Measurements from ENCODE around the gene PPY.

PPY gene, protein sequence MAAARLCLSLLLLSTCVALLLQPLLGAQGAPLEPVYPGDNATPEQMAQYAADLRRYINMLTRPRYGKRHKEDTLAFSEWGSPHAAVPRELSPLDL

DNA sequence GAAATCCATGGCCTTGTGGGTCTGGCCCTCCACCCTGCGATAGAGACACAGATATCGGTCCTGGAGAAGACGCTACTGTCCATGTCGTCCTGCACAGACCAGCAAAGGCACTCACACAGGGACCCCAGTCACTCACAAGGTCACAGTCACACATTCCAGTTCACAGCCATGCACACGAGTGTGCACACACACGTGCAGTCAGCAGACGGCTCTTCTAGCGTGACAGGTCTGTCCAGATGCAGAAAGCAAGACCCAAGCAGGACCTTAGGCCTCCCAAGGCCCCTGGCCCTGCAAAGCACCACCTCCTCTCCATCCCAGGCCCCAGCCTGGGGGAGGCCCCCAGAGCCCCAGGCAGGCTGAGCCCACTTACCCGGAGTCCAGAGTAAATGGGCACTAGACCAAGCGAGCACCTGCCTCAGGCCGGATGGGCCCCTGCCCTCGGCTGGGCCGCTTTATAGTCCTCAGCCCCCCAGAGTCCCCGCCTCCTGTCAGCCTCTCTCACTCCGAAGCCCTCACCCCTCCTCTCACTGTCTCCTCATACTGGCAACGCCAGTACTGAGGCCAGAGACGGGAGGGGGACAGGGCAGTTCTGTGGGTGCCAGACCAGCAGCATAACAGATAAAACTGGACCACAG lies at the start of gene PPY:
TSS of gene PPY (minus strand) at position 426 of the 635 bp plus-strand sequence. CDS start 822 bp downstream, outside the sequence.
- no peaks in the 10 kb centered on the region for H3K4me1 ChIP-seq (ENCODE audit: insufficient read depth, low read length)
- H3K27me3 ChIP-seq (ENCODE audit: insufficient read depth, low read length), result peaks cover 31% of the 10 kb centered on the region
- H3K9ac ChIP-seq (ENCODE audit: low read depth, low read length), result no peak within 1 kb of the TSS
- H3K9me3 ChIP-seq (ENCODE audit: insufficient read depth, low read depth, low read length), result no peaks in the 10 kb centered on the region
- no peaks in the 10 kb centered on the region for H3K36me3 ChIP-seq (ENCODE audit: insufficient read depth, low read depth, low read length)
- no peak within 1 kb of the TSS for H3K27ac ChIP-seq (ENCODE audit: low read length)
- no peak within 1 kb of the TSS for H3K4me3 ChIP-seq (ENCODE audit: low read length)

DNA sequence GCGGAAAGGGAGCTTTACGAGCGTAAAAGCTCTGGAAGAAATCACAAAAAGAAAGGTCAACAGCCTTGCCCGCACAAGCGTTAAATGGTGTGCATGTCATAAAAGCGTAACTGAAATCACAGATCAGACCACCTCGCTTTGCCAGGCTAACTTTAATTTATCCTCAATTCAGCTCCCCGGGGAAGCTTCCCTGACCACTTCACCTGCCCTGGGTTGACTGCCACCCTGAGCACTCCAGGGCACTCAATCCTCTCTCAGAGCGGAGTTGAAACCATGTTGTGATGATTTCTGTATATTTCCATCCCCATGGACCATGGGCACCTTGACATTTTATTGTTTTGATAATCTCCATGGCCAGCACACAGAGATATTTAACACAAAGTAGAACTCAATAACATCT lies 46.0 kb upstream of the PPY start:
- Histone ChIP-seq H3K27ac (ENCODE audit: low read length) (no peak overlapping the region), H3K27me3 (ENCODE audit: insufficient read depth, low read length) (peaks cover 21% of the 10 kb centered on the region), H3K9ac (ENCODE audit: low read depth, low read length) (no peak overlapping the region), H3K9me3 (ENCODE audit: insufficient read depth, low read depth, low read length) (no peaks in the 10 kb centered on the region), H3K4me1 (ENCODE audit: insufficient read depth, low read length) (0 out of 2 replicates have a peak, but pooled peaks cover 2% of the 10 kb centered on the region), H3K4me3 (ENCODE audit: low read length) (no peak overlapping the region), H3K36me3 (ENCODE audit: insufficient read depth, low read depth, low read length) (no peaks in the 10 kb centered on the region)

DNA sequence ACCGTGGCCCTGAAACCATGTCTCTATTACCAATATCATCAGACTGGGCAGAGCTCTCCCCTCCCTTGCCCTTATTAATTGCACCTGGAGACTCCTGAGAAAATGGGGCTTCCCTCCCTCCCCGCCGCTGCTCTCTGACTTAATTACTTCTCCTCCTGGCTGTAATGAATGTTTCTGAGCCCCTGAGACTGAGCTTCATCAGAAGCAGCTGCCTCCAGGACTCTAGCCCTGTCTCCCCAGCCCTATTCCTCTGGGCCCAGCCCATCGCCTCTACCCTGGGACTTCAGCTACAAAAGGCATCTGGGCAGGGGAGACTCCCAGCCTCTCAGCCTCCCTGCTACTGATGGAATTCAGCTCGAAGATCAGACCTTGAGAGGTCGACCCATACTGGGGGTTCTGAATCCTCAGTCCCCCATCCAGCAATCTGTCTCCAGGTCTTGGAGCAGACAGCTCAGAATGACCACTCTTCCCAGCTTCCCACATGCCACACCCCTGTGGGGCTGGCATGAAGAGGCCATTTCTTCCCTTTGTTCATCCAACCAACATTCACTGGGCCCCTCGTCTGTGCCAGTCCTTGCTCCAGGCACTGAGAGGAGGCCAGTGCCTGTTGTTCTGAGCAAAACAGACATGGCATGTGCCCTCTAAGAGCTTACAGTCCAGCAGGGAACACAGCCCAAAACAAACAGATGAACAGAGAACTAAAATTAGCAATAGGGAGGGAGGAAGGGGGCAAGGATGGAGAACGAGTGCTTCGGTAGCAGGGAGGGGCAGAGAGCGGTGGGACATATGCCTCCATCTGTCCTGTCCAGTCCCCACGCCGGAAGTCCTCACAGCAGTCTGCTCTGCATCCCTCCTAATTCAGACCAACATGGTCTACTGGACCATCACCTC lies 45.1 kb upstream of the PPY start:
- H3K27ac ChIP-seq (ENCODE audit: low read length), result no peak overlapping the region
- H3K36me3 ChIP-seq (ENCODE audit: insufficient read depth, low read depth, low read length), result no peaks in the 10 kb centered on the region
- H3K9me3 ChIP-seq (ENCODE audit: insufficient read depth, low read depth, low read length), result no peaks in the 10 kb centered on the region
- H3K9ac ChIP-seq (ENCODE audit: low read depth, low read length), result no peak overlapping the region
- H3K4me1 ChIP-seq (ENCODE audit: insufficient read depth, low read length), result 0 out of 2 replicates have a peak, but pooled peaks cover 2% of the 10 kb centered on the region
- peaks cover 30% of the 10 kb centered on the region for H3K27me3 ChIP-seq (ENCODE audit: insufficient read depth, low read length)
- no peak overlapping the region for H3K4me3 ChIP-seq (ENCODE audit: low read length)

DNA sequence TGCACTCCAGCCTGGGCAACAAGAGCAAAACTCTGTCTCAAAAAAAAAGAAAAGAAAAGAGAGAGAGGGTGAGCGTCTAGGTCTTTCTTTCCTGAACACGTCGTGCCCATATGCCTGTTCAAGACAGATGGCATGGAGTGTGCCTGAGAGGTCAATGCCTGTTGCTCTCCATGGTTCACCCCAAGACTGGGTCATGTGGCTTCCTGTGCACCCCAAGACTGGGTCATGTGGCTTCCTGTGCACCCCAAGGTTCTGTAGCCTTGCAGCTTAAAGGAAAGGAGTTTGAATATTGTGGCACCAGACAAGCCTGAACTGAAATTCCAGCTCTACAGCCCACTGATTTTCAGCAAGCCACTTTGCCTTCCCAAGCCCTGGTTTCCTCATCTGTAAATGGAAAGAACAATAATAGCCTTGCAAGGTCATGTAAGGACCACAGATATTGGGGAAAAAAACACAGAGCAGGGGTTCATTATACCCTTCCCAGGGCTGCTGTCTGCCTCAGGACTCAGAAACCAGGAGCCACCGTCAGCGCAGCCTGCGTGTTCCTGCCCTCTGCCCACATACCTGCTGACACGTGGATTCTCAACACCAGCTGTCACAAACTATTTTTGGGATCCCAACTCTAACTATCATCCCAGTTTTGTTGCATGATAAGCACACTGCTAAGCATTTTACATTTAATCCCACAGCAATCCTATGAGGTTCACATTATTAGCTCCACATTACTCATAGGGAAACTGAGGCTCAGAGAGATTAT lies 44.1 kb upstream of the PPY start:
- no peak overlapping the region for H3K9ac ChIP-seq (ENCODE audit: low read depth, low read length)
- H3K27ac ChIP-seq (ENCODE audit: low read length), result no peak overlapping the region
- H3K4me1 ChIP-seq (ENCODE audit: insufficient read depth, low read length), result 0 out of 2 replicates have a peak, but pooled peaks cover 2% of the 10 kb centered on the region
- peaks cover 37% of the 10 kb centered on the region for H3K27me3 ChIP-seq (ENCODE audit: insufficient read depth, low read length)
- H3K9me3 ChIP-seq (ENCODE audit: insufficient read depth, low read depth, low read length), result no peaks in the 10 kb centered on the region
- no peaks in the 10 kb centered on the region for H3K36me3 ChIP-seq (ENCODE audit: insufficient read depth, low read depth, low read length)
- H3K4me3 ChIP-seq (ENCODE audit: low read length), result no peak overlapping the region

DNA sequence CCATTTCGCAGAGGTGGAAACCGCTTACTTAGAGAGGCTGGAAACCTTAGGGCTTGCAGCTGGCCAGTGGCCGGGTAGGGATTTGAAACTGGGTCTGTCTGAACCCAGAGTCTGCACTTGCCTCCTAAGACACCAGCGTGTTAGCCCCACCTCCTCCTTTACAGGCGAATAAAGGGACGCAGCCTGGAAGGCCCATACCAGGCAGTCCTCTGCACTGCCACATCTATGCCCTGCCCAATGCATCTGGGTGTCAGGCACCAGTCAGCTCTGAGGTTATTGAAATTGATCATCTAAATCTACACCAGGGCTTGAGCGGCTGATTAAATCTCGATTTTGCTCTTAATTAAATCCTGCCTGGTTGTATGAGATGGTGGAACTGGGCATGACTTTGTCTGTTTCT lies 42.2 kb upstream of the PPY start:
- Histone ChIP-seq H3K36me3 (ENCODE audit: insufficient read depth, low read depth, low read length) (no peaks in the 10 kb centered on the region), H3K27me3 (ENCODE audit: insufficient read depth, low read length) (peaks cover 44% of the 10 kb centered on the region), H3K4me1 (ENCODE audit: insufficient read depth, low read length) (0 out of 2 replicates have a peak, but pooled peaks cover 2% of the 10 kb centered on the region), H3K9me3 (ENCODE audit: insufficient read depth, low read depth, low read length) (no peaks in the 10 kb centered on the region), H3K4me3 (ENCODE audit: low read length) (peak overlapping the region; percentile 70), H3K27ac (ENCODE audit: low read length) (no peak overlapping the region), H3K9ac (ENCODE audit: low read depth, low read length) (peak overlapping the region; percentile 53; the same call in 1 of the 2 replicates)

DNA sequence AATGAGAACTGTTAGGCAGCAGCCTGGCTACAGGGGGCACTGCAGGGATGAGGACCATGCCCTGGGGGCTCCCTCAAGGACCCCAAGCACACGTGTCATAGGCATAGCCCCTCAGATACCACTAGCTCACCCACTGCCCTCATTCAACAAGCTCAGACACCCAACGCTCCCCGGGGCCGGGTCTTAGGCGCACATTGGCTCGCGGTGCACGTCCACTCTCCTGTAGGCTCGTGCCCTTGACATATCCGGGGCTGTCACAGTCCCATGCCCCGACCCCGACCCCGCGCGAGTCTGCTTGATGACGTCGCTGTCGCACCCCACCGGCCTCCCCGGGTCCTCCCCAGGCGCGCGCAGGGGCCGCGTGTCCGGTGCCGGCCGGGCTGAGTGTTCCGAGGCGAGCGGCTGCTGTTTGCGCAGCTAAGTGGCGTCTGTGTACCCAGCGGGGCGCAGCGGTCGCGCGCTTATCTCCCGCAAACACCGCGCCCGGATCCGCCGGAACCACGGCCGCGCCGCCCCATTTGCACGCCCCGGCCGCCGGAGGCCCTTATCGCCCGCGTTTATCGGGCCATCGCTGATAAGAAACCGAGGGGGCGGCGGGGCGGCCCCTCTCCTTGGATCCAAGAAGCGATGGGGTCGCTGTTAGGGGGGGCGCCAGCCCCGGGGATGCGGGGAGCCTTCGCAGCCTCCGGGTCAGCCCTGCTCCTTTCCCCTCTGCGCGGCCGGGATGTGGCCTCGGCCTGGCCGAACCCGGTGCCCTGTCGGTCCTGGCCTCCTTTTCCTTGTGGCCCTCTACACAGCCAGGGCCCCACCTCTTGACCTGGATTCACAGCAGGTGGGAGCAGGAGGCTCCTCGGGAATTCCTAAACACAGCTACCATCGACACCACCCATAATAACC lies 41.5 kb upstream of the PPY start:
- H3K36me3 ChIP-seq (ENCODE audit: insufficient read depth, low read depth, low read length), result no peaks in the 10 kb centered on the region
- H3K4me3 ChIP-seq (ENCODE audit: low read length), result peak overlapping the region; percentile 70
- H3K27me3 ChIP-seq (ENCODE audit: insufficient read depth, low read length), result peaks cover 44% of the 10 kb centered on the region
- no peak overlapping the region for H3K27ac ChIP-seq (ENCODE audit: low read length)
- no peaks in the 10 kb centered on the region for H3K9me3 ChIP-seq (ENCODE audit: insufficient read depth, low read depth, low read length)
- peak overlapping the region; percentile 53; the same call in 1 of the 2 replicates for H3K9ac ChIP-seq (ENCODE audit: low read depth, low read length)
- 0 out of 2 replicates have a peak, but pooled peaks cover 2% of the 10 kb centered on the region for H3K4me1 ChIP-seq (ENCODE audit: insufficient read depth, low read length)

DNA sequence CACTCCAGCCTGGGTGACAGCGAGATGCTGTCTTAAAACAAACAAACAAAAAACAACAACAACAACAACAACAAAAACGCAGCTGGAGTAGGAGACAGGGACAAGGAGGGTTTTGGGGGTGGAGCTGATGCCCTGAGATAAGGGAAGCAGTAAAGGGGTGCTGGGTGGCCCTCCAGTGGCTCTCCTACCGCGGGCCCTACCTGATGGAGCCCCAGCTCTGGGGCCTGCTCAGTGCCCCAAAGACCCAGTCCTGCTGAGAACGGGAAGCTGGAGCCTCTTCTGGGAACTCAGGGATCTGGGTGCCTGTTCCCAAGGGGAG lies 40.9 kb upstream of the PPY start:
- H3K4me3 ChIP-seq (ENCODE audit: low read length), result peak overlapping the region; percentile 70
- no peak overlapping the region for H3K9ac ChIP-seq (ENCODE audit: low read depth, low read length)

DNA sequence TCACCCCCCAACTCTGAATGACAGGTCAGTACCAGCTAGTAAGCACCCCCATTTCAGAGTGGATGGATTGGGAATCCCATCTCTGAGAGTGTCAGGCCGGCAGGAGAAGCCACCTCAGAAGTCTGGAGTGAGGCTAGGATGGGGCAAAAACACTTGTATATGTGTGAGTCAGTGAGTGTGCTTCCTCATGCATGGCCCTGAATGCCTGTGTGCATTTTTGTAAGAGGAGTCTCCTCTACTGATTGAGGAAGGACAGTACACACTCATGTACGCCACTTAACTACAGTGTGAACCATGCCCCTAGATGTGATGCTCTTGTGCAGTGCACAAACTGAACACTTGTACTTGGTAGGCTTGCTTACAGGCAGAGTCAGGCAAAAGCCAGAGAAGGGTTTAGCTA lies 39.9 kb upstream of the PPY start:
- H3K36me3 ChIP-seq (ENCODE audit: insufficient read depth, low read depth, low read length), result no peaks in the 10 kb centered on the region
- peaks cover 44% of the 10 kb centered on the region for H3K27me3 ChIP-seq (ENCODE audit: insufficient read depth, low read length)
- H3K9ac ChIP-seq (ENCODE audit: low read depth, low read length), result no peak overlapping the region
- H3K4me1 ChIP-seq (ENCODE audit: insufficient read depth, low read length), result 0 out of 2 replicates have a peak, but pooled peaks cover 2% of the 10 kb centered on the region
- H3K9me3 ChIP-seq (ENCODE audit: insufficient read depth, low read depth, low read length), result no peaks in the 10 kb centered on the region
- H3K27ac ChIP-seq (ENCODE audit: low read length), result no peak overlapping the region
- no peak overlapping the region for H3K4me3 ChIP-seq (ENCODE audit: low read length)

More for the DNA sequence above, 40.9 kb upstream of the PPY start:
- Histone ChIP-seq H3K36me3 (ENCODE audit: insufficient read depth, low read depth, low read length) (no peaks in the 10 kb centered on the region), H3K4me1 (ENCODE audit: insufficient read depth, low read length) (0 out of 2 replicates have a peak, but pooled peaks cover 2% of the 10 kb centered on the region), H3K27me3 (ENCODE audit: insufficient read depth, low read length) (peaks cover 44% of the 10 kb centered on the region), H3K9me3 (ENCODE audit: insufficient read depth, low read depth, low read length) (no peaks in the 10 kb centered on the region), H3K27ac (ENCODE audit: low read length) (no peak overlapping the region)

DNA sequence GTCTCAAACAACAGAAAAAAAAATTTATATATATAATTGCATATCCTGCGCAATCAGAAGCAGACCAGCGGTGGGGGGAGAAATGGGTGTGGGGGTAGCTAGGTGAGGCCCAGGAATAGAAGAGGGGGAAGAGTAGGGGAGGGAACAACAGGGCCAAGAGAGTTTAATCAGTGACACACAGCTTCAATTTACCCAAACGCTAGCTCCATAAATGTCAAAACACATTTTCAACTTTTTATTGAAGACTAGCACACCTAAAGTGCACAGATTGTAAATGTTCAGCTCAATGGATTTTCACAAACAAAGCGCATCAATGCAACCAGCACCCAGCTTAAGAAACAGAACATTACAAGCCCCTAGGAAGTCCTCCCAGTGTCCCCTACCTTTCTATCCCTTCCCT lies 37.4 kb upstream of the PPY start:
- H3K36me3 ChIP-seq (ENCODE audit: insufficient read depth, low read depth, low read length), result no peaks in the 10 kb centered on the region
- 0 out of 2 replicates have a peak, but pooled peaks cover 2% of the 10 kb centered on the region for H3K4me1 ChIP-seq (ENCODE audit: insufficient read depth, low read length)
- H3K9me3 ChIP-seq (ENCODE audit: insufficient read depth, low read depth, low read length), result no peaks in the 10 kb centered on the region
- H3K4me3 ChIP-seq (ENCODE audit: low read length), result no peak overlapping the region
- peaks cover 37% of the 10 kb centered on the region for H3K27me3 ChIP-seq (ENCODE audit: insufficient read depth, low read length)
- no peak overlapping the region for H3K9ac ChIP-seq (ENCODE audit: low read depth, low read length)
- H3K27ac ChIP-seq (ENCODE audit: low read length), result no peak overlapping the region

DNA sequence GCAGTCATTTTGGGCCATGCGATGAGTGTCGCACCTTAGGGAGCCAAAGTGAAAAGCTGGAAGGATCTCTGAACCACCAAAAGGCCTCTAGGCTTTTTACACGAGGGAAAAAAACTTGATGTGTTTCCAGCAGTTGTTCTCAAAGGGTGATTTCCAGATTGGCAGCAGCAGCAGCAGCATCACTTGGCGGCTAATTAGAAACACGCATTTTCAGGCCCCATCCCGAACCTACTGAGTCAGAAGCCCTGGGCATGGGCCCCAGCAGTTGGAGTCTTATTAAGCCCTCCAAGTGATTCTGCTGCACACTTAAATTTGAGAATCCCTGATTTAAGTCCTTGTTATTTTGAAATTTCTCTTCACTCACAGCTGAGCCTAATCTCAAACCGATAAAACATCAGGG lies 36.7 kb upstream of the PPY start:
- Histone ChIP-seq H3K4me3 (ENCODE audit: low read length) (no peak overlapping the region), H3K4me1 (ENCODE audit: insufficient read depth, low read length) (no peaks in the 10 kb centered on the region), H3K27ac (ENCODE audit: low read length) (no peak overlapping the region), H3K9ac (ENCODE audit: low read depth, low read length) (no peak overlapping the region), H3K9me3 (ENCODE audit: insufficient read depth, low read depth, low read length) (no peaks in the 10 kb centered on the region), H3K36me3 (ENCODE audit: insufficient read depth, low read depth, low read length) (no peaks in the 10 kb centered on the region), H3K27me3 (ENCODE audit: insufficient read depth, low read length) (peaks cover 30% of the 10 kb centered on the region)

Data from iPS-20b (cell line).